K562 (cell line): Measurements from ENCODE around the gene BTN3A1. TPM values are rescaled to one million over a fixed set of nuclear protein-coding genes. Genes with fewer than 3 reads are reported as not detected.

Source experiments
- CREBBP ChIP-seq: IDR thresholded peaks from one replicate; pipeline ENCODE4 v1.6.1; 2012; ENCODE audit warnings: low read depth, mild to moderate bottlenecking, control low read depth, inconsistent platforms, low read length
- CTBP1 ChIP-seq: fragments of 450-650 bp; IDR thresholded peaks from 2 replicates; pipeline ENCODE4 v1.6.1; 2016; ENCODE audit warnings: borderline replicate concordance
- E4F1 ChIP-seq: fragments of 250-450 bp; sonication (Bioruptor Pico); IDR thresholded peaks from 2 replicates; pipeline ENCODE4 v1.5.0; 2021; ENCODE audit warnings: mild to moderate bottlenecking, borderline replicate concordance
- EHMT2 ChIP-seq: fragments of 450-650 bp; IDR thresholded peaks from 2 replicates; pipeline ENCODE4 v1.6.1; 2018; ENCODE audit warnings: antibody characterized with exemption
- HEY1 ChIP-seq: fragments of 250-450 bp; sonication (Bioruptor Pico); IDR thresholded peaks from 2 replicates; pipeline ENCODE4 v1.5.0; 2020; ENCODE audit warnings: mild to moderate bottlenecking, moderate library complexity, borderline replicate concordance
- L3MBTL2 ChIP-seq: fragments of 450-650 bp; IDR thresholded peaks from 2 replicates; pipeline ENCODE4 v1.6.1; 2016; ENCODE audit warnings: mild to moderate bottlenecking, moderate library complexity
- MED1 ChIP-seq: sonication (generic); formaldehyde crosslinking; IDR thresholded peaks from 2 replicates; pipeline ENCODE4 v1.8.1; 2023; ENCODE audit warnings: missing genetic modification reagents, borderline replicate concordance
- PTRF ChIP-seq: fragments of 450-650 bp; IDR thresholded peaks from 2 replicates; pipeline ENCODE4 v1.6.1; 2016; ENCODE audit warnings: mild to moderate bottlenecking, missing genetic modification characterization, missing compliant biosample characterization
- RB1 ChIP-seq: fragments of 450-650 bp; IDR thresholded peaks from 2 replicates; pipeline ENCODE4 v1.6.1; 2017; ENCODE audit warnings: low read depth, mild to moderate bottlenecking
- RBM14 ChIP-seq: fragments of 200-400 bp; formaldehyde crosslinking; IDR thresholded peaks from 2 replicates; pipeline ENCODE4 v1.6.1; 2018; ENCODE audit warnings: low read depth, mild to moderate bottlenecking, low read length, moderate library complexity, borderline replicate concordance; ENCODE audit not compliant: insufficient read depth
- TCF7 ChIP-seq: sonication (generic); IDR thresholded peaks from 2 replicates; pipeline ENCODE4 v1.6.1; 2016; ENCODE audit warnings: antibody characterized with exemption, borderline replicate concordance
- ZNF121 ChIP-seq: sonication (generic); formaldehyde crosslinking; conservative IDR thresholded peaks from 2 replicates; pipeline ENCODE4 v1.8.0; 2022; ENCODE audit warnings: missing genetic modification reagents
- ZNF174 ChIP-seq: fragments of 250-450 bp; sonication (Bioruptor Pico); IDR thresholded peaks from 2 replicates; pipeline ENCODE4 v1.4.0; 2020; ENCODE audit warnings: mild to moderate bottlenecking
- ZNF232 ChIP-seq: sonication (generic); formaldehyde crosslinking; IDR thresholded peaks from 2 replicates; pipeline ENCODE4 v1.8.0; 2022; ENCODE audit warnings: mild to moderate bottlenecking, missing genetic modification reagents
- ZNF316 ChIP-seq: fragments of 450-650 bp; IDR thresholded peaks from 2 replicates; pipeline ENCODE4 v1.6.1; 2016
- ZNF551 ChIP-seq: fragments of 250-450 bp; sonication (Bioruptor Pico); IDR thresholded peaks from 2 replicates; pipeline ENCODE4 v1.5.0; 2021; ENCODE audit warnings: mild to moderate bottlenecking, moderate library complexity
- ZNF830 ChIP-seq: fragments of 250-450 bp; sonication (Bioruptor Pico); IDR thresholded peaks from 2 replicates; pipeline ENCODE4 v1.5.0; 2021; ENCODE audit warnings: mild to moderate bottlenecking
- polyA plus RNA-seq, 8 experiments: library from polyadenylated mRNA; depleted of rRNA in 4 of 8; stranded (reverse) in 5 of 8; unstranded in 3 of 8; fragments of >200 nt; fragmentation: Nextera tagmentation in 2 of 8; fragmentation: Illumina TruSeq in 1 of 8; extraction: Ambion mirVana in 2 of 8; extraction: Trizol in 1 of 8; gene quantifications; 2 replicates each; pipeline versions ENCODE4 v1.2.1 to v1.2.3, GENCODE V29; 2011 to 2014; ENCODE audit warnings: inconsistent platforms in 1 of 8, missing spikeins in 1 of 8
- total RNA-seq, 7 experiments: library from RNA; depleted of rRNA in 6 of 7; stranded (reverse); fragments of >200 nt in 6 of 7; fragmentation: Illumina TruSeq in 2 of 7; extraction: Trizol in 2 of 7; gene quantifications; 2 replicates each; pipeline versions ENCODE4 v1.2.1 to v1.2.3, GENCODE V29; 2011 to 2021; ENCODE audit warnings: low replicate concordance in 1 of 7
- TF ChIP-seq, protein P1 (sequence below): sonication (generic); formaldehyde crosslinking; IDR thresholded peaks from 2 replicates; pipeline ENCODE4 v1.8.0; 2022; ENCODE audit warnings: mild to moderate bottlenecking, missing genetic modification reagents
- TF ChIP-seq, protein P2 (sequence below): fragments of 450-650 bp; formaldehyde crosslinking; IDR thresholded peaks from 2 replicates; pipeline ENCODE4 v1.4.0; 2020; ENCODE audit warnings: mild to moderate bottlenecking
- TF ChIP-seq, protein P3 (sequence below): IDR thresholded peaks from 2 replicates; pipeline ENCODE4 v1.6.1; 2016; ENCODE audit warnings: missing genetic modification characterization, missing compliant biosample characterization

The BTN3A1 gene
- total and polyA plus RNA-seq, 9 of the 15 experiments (the other 6 are each of a cell fraction or from before 2014, with no cell fraction given), result 0.84 to 8.5 (median 3.9) TPM

DNA sequence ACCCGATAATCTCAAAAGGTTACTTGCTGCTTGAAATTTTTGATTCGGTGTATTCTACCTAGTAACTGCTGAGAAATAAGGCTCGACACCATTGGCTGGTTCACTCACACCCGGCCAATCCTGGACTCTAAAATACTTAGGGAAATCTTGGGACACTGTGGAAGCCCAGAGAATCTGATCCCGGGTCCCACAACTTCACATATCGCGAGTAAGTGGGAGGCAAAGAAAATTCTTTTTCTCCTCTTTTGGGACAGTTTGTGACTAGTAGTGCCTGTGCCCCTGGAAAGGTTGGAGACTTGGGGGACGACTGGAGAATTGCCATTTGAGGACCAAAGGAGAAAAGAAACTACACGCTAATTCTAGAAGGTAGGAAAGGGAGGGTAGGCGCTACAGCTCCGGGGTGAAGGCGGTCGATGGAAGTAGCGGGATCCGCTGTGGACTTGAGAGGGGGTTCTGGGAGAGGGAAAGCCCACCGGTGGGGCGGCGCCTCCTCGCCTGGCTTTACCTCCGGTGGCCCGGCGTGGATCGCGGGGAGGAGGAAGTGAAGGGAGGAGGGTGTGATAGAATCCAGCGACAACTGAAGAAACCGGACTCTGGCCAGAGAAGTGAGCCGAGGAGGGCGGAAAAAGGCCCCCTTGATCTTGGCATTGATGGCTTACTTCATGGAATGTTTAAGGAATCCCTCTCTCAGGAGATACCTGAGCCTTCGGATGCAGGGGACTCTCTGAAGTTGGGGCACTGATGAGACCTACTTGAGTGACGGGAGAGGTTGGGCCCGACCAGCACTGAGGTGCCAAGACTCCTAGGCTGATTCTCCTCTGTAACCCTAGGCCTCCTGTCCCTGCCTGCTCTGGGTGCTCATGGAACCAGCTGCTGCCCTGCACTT lies 19.4 kb downstream of the BTN3A1 start (continued):
- TF ChIP-seq, protein P1, sequence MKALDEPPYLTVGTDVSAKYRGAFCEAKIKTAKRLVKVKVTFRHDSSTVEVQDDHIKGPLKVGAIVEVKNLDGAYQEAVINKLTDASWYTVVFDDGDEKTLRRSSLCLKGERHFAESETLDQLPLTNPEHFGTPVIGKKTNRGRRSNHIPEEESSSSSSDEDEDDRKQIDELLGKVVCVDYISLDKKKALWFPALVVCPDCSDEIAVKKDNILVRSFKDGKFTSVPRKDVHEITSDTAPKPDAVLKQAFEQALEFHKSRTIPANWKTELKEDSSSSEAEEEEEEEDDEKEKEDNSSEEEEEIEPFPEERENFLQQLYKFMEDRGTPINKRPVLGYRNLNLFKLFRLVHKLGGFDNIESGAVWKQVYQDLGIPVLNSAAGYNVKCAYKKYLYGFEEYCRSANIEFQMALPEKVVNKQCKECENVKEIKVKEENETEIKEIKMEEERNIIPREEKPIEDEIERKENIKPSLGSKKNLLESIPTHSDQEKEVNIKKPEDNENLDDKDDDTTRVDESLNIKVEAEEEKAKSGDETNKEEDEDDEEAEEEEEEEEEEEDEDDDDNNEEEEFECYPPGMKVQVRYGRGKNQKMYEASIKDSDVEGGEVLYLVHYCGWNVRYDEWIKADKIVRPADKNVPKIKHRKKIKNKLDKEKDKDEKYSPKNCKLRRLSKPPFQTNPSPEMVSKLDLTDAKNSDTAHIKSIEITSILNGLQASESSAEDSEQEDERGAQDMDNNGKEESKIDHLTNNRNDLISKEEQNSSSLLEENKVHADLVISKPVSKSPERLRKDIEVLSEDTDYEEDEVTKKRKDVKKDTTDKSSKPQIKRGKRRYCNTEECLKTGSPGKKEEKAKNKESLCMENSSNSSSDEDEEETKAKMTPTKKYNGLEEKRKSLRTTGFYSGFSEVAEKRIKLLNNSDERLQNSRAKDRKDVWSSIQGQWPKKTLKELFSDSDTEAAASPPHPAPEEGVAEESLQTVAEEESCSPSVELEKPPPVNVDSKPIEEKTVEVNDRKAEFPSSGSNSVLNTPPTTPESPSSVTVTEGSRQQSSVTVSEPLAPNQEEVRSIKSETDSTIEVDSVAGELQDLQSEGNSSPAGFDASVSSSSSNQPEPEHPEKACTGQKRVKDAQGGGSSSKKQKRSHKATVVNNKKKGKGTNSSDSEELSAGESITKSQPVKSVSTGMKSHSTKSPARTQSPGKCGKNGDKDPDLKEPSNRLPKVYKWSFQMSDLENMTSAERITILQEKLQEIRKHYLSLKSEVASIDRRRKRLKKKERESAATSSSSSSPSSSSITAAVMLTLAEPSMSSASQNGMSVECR, result no peak
- TF ChIP-seq ZNF551 (CRISPR knock-in tag), result no peak
- TF ChIP-seq HEY1 (CRISPR knock-in tag), result no peak
- TF ChIP-seq, protein P2, sequence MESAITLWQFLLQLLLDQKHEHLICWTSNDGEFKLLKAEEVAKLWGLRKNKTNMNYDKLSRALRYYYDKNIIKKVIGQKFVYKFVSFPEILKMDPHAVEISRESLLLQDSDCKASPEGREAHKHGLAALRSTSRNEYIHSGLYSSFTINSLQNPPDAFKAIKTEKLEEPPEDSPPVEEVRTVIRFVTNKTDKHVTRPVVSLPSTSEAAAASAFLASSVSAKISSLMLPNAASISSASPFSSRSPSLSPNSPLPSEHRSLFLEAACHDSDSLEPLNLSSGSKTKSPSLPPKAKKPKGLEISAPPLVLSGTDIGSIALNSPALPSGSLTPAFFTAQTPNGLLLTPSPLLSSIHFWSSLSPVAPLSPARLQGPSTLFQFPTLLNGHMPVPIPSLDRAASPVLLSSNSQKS (CRISPR knock-in tag), result no peak
- peak; percentile 38 for TF ChIP-seq CTBP1
- no peak for TF ChIP-seq ZNF121 (CRISPR knock-in tag)
- peak; percentile 62; the same call in 1 of the 2 replicates for TF ChIP-seq L3MBTL2
- no peak for TF ChIP-seq E4F1 (CRISPR knock-in tag)
- TF ChIP-seq RB1, result no peak
- TF ChIP-seq ZNF316, result no peak
- no peak for TF ChIP-seq RBM14
- no peak for TF ChIP-seq ZNF830
- no peak for TF ChIP-seq CREBBP
- TF ChIP-seq, protein P3, sequence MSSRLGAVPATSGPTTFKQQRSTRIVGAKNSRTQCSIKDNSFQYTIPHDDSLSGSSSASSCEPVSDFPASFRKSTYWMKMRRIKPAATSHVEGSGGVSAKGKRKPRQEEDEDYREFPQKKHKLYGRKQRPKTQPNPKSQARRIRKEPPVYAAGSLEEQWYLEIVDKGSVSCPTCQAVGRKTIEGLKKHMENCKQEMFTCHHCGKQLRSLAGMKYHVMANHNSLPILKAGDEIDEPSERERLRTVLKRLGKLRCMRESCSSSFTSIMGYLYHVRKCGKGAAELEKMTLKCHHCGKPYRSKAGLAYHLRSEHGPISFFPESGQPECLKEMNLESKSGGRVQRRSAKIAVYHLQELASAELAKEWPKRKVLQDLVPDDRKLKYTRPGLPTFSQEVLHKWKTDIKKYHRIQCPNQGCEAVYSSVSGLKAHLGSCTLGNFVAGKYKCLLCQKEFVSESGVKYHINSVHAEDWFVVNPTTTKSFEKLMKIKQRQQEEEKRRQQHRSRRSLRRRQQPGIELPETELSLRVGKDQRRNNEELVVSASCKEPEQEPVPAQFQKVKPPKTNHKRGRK (tag), result no peak
- no peak for TF ChIP-seq ZNF174
- no peak for TF ChIP-seq PTRF
- TF ChIP-seq ZNF232 (CRISPR knock-in tag), result no peak
- no peak for TF ChIP-seq MED1
- no peak for TF ChIP-seq TCF7
- TF ChIP-seq EHMT2, result no peak
